Breast epithelium (tissue), 3 donors: ENCODE data around the gene FHL5.

Experiments used
- CTCF ChIP-seq, 3 donors: fragments of 450-650 bp; IDR thresholded peaks; one replicate each; pipeline ENCODE4 v1.5.1; 2016 to 2017; ENCODE audit warnings: antibody characterized with exemption in 3 of 3, mild to moderate bottlenecking in 3 of 3, moderate library complexity in 3 of 3
- POLR2A ChIP-seq: fragments of 450-650 bp; IDR thresholded peaks from one replicate; pipeline ENCODE4 v1.6.1; 2016; ENCODE audit warnings: antibody characterized with exemption, mild to moderate bottlenecking, moderate library complexity

GRCh38 chr6:96570053-96570452 is 7.1 kb downstream of the FHL5 start:
- TF ChIP-seq CTCF (IDR thresholded peaks at IDR 0.05) (no peak), POLR2A (no peak)
